C4-2B (cell line): Measurements from ENCODE around the gene SMCO1.

Source experiments
- ZFX ChIP-seq: fragments of 450-650 bp; IDR thresholded peaks from 2 replicates; pipeline ENCODE4 v1.6.1; 2017
- TF ChIP-seq, protein P1 (sequence below): fragments of 450-650 bp; conservative IDR thresholded peaks from 2 replicates; pipeline ENCODE4 v1.5.1; 2017; ENCODE audit warnings: mild to moderate bottlenecking

DNA sequence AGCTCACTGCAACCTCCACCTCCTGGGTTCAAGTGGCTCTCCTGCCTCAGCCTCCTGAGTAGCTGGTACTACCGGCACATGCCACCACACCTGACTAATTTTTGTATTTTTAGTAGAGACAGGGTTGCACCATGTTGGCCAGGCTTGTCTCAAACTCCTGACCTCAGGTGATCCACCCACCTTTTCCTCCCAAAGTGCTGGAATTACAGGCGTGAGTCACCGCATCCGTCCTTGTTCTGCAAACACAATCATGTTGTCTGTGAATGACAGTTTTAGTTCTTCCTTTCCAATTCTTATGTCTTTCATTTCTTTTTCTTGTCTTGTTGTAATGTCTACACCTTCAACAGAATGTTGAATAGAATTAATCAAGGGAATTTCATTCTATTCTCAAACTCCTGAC is 16.3 kb upstream of the SMCO1 start:
- TF ChIP-seq, protein P1, sequence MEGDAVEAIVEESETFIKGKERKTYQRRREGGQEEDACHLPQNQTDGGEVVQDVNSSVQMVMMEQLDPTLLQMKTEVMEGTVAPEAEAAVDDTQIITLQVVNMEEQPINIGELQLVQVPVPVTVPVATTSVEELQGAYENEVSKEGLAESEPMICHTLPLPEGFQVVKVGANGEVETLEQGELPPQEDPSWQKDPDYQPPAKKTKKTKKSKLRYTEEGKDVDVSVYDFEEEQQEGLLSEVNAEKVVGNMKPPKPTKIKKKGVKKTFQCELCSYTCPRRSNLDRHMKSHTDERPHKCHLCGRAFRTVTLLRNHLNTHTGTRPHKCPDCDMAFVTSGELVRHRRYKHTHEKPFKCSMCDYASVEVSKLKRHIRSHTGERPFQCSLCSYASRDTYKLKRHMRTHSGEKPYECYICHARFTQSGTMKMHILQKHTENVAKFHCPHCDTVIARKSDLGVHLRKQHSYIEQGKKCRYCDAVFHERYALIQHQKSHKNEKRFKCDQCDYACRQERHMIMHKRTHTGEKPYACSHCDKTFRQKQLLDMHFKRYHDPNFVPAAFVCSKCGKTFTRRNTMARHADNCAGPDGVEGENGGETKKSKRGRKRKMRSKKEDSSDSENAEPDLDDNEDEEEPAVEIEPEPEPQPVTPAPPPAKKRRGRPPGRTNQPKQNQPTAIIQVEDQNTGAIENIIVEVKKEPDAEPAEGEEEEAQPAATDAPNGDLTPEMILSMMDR, result no peak
- TF ChIP-seq ZFX, result no peak
